HG02763 (cell line): ENCODE data around the gene ZC3H7B.

ENCODE experiments used
- ATAC-seq: cut with Tn5 transposase; IDR thresholded peaks from one replicate; pipeline ENCODE4 v1.9.1; 2021; ENCODE audit warnings: mild to moderate bottlenecking, moderate library complexity; ENCODE audit not compliant: unreplicated experiment

ZC3H7B gene

GRCh38 chr22:41352058-41352457 is 50.7 kb downstream of the ZC3H7B start:
- ATAC-seq = no peak

- no peak for ATAC-seq
Measured at GRCh38 chr22:41353862-41354575, 52.7 kb downstream of the ZC3H7B start.

DNA sequence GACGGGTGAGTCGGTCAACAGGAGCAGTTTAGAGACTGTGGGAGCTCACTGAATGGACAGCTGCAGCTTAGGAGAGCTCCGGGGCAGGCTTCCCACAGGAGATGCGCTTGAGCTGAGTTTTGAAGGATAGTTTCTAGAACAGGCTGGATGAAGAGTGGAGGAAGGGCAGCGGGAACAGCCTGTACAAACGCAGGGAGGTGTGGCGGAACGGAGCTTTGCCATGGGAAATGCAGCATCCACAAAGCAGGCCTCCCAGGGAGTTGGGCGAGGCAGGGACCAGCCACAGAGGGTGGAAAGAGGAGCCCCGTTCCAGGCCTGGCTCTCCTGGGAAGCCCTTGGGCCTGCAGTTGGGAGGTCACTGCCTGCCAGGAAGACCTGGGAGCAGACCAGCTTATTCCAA is 53.7 kb downstream of the ZC3H7B start:
- ATAC-seq = no peak

DNA sequence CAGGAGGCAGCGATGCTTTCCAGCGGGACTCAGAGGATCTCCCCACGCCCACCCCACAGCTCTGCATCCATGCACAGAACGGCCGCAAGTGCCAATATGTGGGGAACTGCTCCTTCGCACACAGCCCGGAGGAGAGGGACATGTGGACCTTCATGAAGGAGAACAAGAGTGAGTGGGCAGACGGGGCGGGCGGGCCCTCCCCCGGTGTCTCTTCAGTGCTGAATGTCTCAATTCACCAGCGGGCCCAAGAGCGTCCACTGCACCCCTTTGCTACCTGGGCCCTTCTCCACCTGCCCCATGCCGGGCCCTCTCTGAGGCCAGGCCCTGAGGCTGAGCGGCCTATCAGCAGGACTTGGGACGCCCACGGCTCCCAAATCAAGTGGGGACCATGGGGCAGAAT is 54.6 kb downstream of the ZC3H7B start:
- no peak for ATAC-seq

DNA sequence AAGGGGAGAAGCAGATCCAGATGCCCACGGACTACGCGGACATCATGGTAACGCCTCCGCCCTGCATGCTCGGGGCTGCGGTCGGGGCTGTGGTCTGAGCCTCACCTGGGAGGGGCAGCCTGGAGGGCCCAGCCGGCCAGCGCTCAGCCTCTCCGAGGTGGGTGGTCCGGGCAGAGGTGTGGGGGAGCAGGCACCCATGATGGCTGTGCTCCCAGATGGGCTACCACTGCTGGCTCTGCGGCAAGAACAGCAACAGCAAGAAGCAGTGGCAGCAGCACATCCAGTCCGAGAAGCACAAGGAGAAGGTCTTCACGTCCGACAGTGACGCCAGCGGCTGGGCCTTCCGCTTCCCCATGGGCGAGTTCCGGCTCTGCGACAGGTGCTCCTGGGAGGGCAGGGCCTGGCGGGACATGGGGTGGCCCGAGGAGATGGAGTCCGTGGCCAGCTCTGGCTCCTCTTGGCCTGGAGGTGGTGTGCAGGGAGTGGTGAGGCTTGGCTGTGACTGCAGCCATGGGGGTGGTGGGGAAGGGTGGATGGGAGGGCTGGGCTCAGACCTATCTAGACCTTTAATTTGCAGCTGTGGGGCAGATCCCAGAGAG is 55.2 kb downstream of the ZC3H7B start:
- no peak for ATAC-seq

DNA sequence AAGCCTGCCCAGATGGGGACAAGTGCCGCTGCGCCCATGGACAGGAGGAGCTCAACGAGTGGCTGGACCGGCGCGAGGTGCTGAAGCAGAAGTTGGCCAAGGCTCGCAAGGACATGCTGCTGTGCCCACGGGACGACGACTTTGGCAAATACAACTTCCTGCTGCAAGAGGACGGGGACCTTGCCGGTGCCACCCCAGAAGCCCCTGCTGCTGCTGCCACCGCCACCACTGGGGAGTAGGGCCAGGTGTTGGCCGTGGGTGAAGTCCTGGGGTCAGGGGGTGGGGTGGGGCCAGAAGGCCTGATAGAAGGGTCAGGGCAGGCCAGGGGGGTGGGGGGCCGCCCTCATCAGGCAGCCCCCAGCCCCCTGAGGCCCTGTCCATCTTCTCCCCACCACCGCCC is 55.9 kb downstream of the ZC3H7B start:
- ATAC-seq = no peak

DNA sequence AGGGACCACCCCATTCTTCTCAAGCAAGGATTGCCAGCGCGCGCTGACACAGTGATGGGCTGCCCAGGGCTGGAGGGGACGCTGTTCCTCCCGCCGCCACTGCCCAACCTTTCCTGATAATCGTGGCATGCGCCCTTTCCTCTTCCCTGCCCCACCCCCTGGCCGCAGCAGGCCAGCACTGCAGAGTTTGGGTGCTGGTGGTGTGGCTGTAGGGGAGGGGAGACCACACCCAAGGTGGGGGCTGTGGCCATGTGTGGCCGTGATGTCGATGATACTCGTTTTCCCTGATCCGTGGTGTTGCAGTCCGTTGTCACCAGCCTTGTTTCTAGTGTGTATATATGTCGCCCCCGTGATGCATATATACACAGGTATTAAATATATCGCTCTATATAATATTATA is 57.6 kb downstream of the ZC3H7B start:
- no peak for ATAC-seq

DNA sequence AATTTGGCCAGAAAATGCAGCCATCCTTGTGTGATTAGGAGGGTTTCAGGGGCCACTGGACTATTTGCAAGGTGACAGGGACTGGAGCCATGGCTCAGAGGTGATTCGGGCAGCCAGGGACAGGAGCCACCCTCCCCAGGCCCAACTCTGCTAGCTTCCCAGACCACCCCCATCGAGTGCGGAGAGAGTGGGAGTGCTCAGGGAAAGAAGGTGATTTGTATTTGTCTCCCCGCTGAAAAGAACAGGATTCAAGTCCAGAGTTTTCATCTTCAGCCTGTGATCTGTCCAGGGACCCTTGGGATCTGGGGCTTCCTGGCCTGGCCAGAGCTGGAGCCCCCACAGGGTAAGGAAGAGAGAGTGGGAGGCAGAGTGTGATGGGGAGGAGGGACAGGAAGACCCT is 58.1 kb downstream of the ZC3H7B start:
- no peak for ATAC-seq

DNA sequence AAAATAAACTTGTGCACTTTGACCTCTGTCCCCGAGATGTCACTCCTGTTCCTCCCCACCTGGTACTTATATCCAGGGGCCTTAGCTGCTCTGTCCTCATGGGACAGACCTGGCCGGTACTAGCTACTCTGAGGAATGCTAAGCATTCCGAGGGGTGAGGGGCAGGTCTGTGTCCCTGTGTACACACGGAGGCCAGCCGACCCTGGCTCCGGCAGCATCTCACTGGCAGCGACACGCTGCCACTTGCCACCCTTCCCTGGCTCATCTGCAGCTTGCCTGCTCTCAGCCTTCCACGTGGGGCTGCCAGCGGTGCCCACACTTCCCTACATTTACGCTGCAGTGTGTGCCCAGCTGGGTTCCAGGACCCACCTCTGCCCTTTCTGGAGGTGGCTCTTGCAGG is 58.8 kb downstream of the ZC3H7B start:
- no peak for ATAC-seq

DNA sequence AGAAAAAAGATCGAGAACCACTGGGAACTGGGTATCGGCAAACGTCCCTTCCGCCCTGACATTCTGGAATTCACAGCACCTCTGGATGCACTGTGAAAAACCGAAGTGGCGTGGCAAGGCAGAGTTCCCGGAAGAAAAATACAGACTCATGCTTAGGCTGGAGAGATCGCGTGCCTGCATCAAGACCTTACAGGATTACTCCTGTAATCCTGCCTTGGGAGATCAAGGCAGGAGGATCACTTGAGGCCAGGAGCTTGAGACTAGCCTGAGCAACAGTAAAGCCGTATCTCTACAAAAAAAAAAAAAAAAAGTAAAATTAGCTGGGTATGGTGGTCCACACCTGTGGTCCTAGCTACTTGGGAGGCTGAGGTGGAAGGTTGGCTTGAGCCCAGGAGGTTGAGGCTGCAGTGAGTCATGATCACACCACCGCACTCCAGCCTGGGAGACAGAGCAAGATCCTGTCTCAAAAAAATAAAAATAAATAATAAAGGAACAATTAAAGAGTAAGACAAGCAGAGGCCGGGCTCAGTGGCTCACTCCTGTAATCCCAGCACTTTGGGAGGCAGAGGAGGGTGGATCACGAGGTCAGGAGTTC is 60.5 kb downstream of the ZC3H7B start:
- ATAC-seq = no peak

- ATAC-seq = no peak
Measured at GRCh38 chr22:41362615-41363014, 61.3 kb downstream of the ZC3H7B start.

- no peak for ATAC-seq
Measured at GRCh38 chr22:41364233-41364632, 62.9 kb downstream of the ZC3H7B start.

- ATAC-seq = no peak
Measured at GRCh38 chr22:41364955-41365354, 63.6 kb downstream of the ZC3H7B start.

GRCh38 chr22:41365425-41365824 is 64.1 kb downstream of the ZC3H7B start:
- no peak for ATAC-seq

- ATAC-seq = no peak
Measured at GRCh38 chr22:41366323-41367029, 65.2 kb downstream of the ZC3H7B start.

DNA sequence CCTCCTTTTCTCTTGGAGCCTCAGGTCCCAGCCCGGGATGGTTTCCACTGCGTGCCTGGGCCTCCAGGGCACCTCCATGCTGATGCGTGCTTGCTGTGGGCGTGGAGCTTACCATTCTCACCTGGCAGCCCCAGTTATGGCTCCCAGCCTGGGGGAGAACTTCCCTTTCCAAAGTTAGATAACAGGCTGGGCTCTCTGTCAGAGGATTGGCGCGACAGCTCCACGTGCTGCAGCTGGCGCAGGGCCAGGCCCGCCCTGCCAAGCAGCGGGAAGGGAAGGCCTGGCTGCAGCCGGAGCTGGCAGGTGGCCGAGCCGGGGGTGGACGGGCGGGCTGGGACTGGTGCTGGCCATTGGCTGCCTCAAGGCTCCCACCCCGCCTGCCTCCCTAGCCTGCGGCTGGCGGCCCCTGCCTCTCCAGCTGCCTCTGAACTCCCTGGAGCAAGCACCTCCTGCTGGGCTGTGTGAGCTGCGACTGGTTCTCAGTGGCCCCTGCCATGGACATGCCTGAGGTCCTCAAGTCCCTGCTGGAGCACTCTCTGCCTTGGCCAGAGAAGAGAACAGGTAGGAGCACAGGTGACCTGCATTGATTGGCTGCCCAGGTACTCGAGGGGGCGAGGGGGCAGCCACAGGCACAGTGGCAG is 65.8 kb downstream of the ZC3H7B start:
- no peak for ATAC-seq

DNA sequence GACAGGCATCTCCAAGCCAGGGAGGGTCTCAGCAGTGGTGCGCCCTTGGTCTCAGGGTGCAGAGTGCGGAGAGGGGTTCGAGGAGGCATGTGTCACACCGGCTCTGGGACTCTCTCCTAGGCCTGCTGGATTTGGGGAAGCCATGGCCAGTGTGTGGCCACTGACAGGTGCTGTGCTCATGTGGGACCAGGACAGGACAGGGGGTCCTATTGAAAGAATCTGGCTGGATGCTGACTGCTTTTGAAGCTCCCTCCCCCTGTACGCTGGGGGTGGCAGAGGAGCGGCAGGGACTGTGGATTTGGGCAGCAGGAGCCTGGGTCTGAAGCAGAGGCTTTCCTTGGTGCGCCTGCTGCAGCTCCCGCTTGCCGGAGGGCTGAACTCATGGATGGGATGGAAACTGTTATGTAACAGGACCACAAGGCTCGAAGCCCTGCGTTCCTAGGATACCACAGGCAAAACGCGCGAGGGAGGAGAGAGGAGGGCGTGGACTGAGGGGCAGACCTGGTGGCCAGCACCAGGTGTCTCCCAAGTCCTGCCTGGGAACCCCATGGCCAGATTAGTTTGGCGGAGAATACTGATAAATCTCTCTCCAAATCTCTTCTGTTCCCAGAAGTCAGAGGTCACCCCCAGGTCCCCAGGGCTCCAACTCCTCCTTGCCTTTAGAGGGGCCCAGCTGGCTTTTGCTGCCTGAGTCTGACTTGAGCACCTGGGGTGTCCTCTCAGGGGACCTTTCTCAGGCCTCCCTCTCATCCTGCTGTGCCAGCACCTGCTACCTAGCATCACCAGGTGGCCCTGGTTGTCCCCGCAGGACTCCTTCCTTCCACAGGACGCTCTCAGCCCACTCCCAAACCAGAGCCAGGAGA is 66.6 kb downstream of the ZC3H7B start:
- no peak for ATAC-seq

- no peak for ATAC-seq
Measured at GRCh38 chr22:41368543-41369423, 67.5 kb downstream of the ZC3H7B start.

DNA sequence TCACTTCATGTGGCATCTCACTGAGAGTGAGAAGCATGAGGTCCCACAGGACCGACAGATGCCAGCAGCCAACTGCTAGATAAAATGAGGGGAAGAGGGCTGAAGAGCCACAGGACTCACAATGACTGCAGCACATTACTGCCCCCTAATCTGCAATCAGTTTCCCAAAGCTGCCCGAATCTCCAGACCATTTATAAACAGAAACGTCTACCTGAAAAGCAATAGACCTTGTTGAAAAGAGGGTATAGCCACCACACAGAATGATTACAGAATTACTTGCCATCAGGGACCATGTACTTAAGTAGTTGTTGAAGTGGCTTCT is 68.1 kb downstream of the ZC3H7B start:
- ATAC-seq = no peak

DNA sequence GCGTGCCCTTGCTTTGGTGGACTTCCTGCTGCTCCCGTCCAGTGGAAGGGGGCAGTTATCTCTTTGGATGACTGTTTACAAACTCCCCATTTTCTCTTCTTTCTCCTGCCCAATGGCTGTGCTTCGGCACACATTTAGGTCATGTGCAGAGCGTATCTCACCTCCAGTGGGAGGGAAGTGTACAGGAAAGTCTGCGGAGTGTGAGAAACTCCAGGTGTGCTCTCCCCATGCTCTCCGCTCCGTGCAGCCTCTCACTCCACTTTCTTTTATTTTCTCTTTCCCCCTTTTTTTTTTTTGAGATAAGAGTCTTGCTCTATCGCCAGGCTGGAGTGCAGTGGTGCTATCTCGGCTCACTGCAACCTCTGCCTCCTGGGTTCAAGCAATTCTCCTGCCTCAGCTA is 68.5 kb downstream of the ZC3H7B start:
- no peak for ATAC-seq
